T-helper 2 cell treated with Interferon-gamma antibody and Interleukin-4, amounts not matched to agents 5 μg/mL and 100 μg/mL, for 36 hours (primary cell): ENCODE results near the gene PSTPIP2.
A peak's percentile ranks its signal among the peaks of the same experiment; 100 is the strongest.
"Not testable (repeated sequence)": the region's sequence is repeated elsewhere in the genome, so short reads cannot be mapped to it uniquely, and the experiment has no call there.

ENCODE experiments used
- DNase-seq: peaks from one replicate; pipeline ENCODE4 v3.0.0; 2021; ENCODE audit warnings: low spot score
- H3K27ac Mint-ChIP-seq: one replicate; pipeline ENCODE4 v1.8.0; 2021; ENCODE audit warnings: mild to moderate bottlenecking, mixed read lengths
- H3K27me3 Mint-ChIP-seq: one replicate; pipeline ENCODE4 v1.8.0; 2021; ENCODE audit warnings: low read depth, mixed read lengths
- H3K36me3 Mint-ChIP-seq: one replicate; pipeline ENCODE4 v1.8.0; 2021; ENCODE audit warnings: low read depth, mixed read lengths
- H3K4me1 Mint-ChIP-seq: one replicate; pipeline ENCODE4 v1.8.0; 2021; ENCODE audit warnings: low read depth, mixed read lengths
- H3K4me3 Mint-ChIP-seq: one replicate; pipeline ENCODE4 v1.8.0; 2022; ENCODE audit warnings: mild to moderate bottlenecking, moderate library complexity, mixed read lengths
- H3K9me3 Mint-ChIP-seq: one replicate; pipeline ENCODE4 v1.8.0; 2021; ENCODE audit warnings: mixed read lengths

The PSTPIP2 gene

GRCh38 chr18:46060359-46060841, 11.7 kb downstream of the PSTPIP2 start:
- H3K27ac Mint-ChIP-seq, result no peak overlapping the region
- peaks cover 33% of the 10 kb centered on the region for H3K4me1 Mint-ChIP-seq
- H3K27me3 Mint-ChIP-seq, result no peaks in the 10 kb centered on the region
- H3K4me3 Mint-ChIP-seq, result no peak overlapping the region
- no peak for DNase-seq
- H3K36me3 Mint-ChIP-seq, result no peaks in the 10 kb centered on the region
- no peaks in the 10 kb centered on the region for H3K9me3 Mint-ChIP-seq

GRCh38 chr18:46055838-46056230, 16.2 kb downstream of the PSTPIP2 start:
- Mint-ChIP-seq H3K27ac (peak overlapping the region; percentile 84), H3K27me3 (no peaks in the 10 kb centered on the region), H3K36me3 (no peaks in the 10 kb centered on the region), H3K4me1 (peaks cover 52% of the 10 kb centered on the region), H3K4me3 (peak overlapping the region; percentile 76), H3K9me3 (no peaks in the 10 kb centered on the region)
- no peak for DNase-seq

- no peaks in the 10 kb centered on the region for H3K27me3 Mint-ChIP-seq
- H3K36me3 Mint-ChIP-seq, result no peaks in the 10 kb centered on the region
- H3K4me1 Mint-ChIP-seq, result peaks cover 46% of the 10 kb centered on the region
- peak overlapping the region; percentile 76 for H3K4me3 Mint-ChIP-seq
- no peak for DNase-seq
- H3K27ac Mint-ChIP-seq, result peak overlapping the region; percentile 84
- no peaks in the 10 kb centered on the region for H3K9me3 Mint-ChIP-seq
Measured at GRCh38 chr18:46054956-46055837, 16.9 kb downstream of the PSTPIP2 start.

DNA sequence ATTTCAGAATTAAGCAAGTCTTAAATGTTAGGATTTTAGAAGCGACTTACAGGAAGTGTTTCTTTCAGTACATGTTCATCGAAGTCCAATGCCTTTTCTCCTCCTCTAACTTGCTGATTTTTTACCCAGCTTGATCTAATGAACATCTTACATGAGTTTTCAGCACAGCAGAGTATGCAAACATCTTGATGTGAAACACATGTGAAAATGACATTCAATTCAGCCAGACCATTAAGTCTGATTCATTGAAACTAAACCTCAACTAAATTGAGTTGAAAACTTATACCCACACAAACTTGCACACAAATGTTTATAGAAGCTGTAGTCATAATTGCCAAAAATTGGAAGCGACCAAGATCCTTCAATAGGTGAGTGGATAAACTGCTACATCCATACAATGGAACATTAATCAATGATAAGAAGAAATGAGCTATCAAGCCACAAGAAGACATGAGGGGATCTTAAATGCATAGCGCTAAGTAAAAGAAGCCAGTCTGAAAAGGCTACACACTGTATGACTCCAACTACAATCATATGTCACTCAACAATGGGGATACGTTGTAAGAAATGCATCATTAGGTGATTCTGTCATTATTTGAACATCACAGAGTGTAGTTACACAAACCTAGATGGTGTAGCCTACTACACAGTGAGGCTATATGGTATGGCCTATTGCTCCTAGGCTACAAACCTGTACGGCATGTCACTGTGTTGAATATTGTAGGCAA, 18.5 kb downstream of the PSTPIP2 start:
- Mint-ChIP-seq H3K27ac (no peak overlapping the region), H3K27me3 (no peaks in the 10 kb centered on the region), H3K4me1 (peaks cover 45% of the 10 kb centered on the region), H3K36me3 (no peaks in the 10 kb centered on the region), H3K9me3 (no peaks in the 10 kb centered on the region), H3K4me3 (no peak overlapping the region)
- DNase-seq, result no peak

- Mint-ChIP-seq H3K4me1 (peaks cover 43% of the 10 kb centered on the region), H3K4me3 (peak overlapping the region; percentile 14), H3K36me3 (no peaks in the 10 kb centered on the region), H3K27ac (no peak overlapping the region), H3K9me3 (no peaks in the 10 kb centered on the region), H3K27me3 (no peaks in the 10 kb centered on the region)
- DNase-seq, result no peak
Measured at GRCh38 chr18:46051731-46052461, 20.2 kb downstream of the PSTPIP2 start.

DNA sequence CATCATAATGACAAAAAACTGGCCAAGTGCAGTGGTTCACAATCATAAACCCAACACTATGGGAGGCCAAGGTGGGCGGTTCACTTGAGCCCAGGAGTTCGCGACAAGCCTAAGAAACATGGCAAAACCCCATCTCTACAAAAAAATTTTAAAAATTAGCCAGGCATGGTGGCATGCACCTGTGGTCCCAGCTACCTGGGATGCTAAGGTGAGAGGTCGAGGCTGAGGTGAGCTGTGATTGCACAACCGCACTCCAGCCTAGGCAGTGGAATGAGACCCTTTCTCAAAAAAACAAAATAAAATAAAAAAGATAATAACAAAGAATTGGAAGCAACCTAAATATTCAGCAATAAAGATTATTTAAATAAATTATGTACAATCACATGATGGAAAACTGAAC, 21.8 kb downstream of the PSTPIP2 start:
- DNase-seq, result no peak
- Mint-ChIP-seq H3K4me1 (peaks cover 36% of the 10 kb centered on the region), H3K36me3 (peaks cover under 1% of the 10 kb centered on the region), H3K27me3 (no peaks in the 10 kb centered on the region), H3K4me3 (no peak overlapping the region), H3K9me3 (no peaks in the 10 kb centered on the region), H3K27ac (no peak overlapping the region)

DNA sequence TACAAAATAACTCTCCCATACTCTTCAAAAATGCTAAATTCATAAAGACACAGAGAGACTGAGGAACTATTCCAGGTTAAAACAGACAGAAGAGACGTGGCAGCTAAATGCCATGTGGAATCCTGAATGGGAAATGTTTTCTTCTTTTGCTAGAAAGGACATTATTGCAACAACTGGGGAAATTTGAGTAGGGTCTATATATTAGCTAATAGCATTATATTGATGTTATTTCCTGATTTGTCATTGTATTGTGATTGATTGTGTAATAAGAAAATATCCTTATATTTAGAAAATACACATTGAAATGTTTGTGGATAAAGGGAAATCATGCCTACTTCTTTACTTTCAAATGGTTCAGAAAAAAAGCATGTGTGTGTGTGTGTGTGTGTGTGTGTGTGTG, 23.4 kb downstream of the PSTPIP2 start:
- no peaks in the 10 kb centered on the region for H3K9me3 Mint-ChIP-seq
- no peak overlapping the region for H3K4me3 Mint-ChIP-seq
- H3K27ac Mint-ChIP-seq, result no peak overlapping the region
- no peak for DNase-seq
- H3K27me3 Mint-ChIP-seq, result no peaks in the 10 kb centered on the region
- peaks cover 3% of the 10 kb centered on the region for H3K36me3 Mint-ChIP-seq
- H3K4me1 Mint-ChIP-seq, result peaks cover 27% of the 10 kb centered on the region

- not testable (repeated sequence) for H3K27me3 Mint-ChIP-seq, H3K9me3 Mint-ChIP-seq, H3K36me3 Mint-ChIP-seq, H3K4me3 Mint-ChIP-seq, DNase-seq, H3K27ac Mint-ChIP-seq
- peaks cover 25% of the 10 kb centered on the region for H3K4me1 Mint-ChIP-seq
Measured at GRCh38 chr18:46047369-46047768, 24.7 kb downstream of the PSTPIP2 start.

GRCh38 chr18:46046688-46047087, 25.4 kb downstream of the PSTPIP2 start:
- H3K27ac Mint-ChIP-seq, result no peak overlapping the region

DNA sequence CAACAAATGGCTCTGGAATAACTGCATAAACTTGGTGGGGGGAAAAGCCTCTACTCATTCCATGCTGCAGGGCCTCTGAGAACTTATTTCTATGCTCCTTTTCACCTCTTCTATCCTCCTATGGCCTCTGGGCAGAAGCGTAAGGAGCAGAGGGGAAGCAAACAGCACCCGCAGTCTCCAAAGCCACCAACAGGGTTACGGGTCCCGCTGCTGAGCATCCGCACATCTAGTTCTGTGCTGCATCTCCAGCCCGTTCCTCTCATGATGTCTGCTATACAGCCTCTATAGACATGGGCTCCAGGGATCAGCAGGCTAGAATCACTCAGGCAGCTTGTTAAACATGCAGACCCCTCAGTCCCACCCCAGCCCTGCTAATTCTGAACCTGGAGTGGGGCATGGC, 25.9 kb downstream of the PSTPIP2 start:
- peaks cover 12% of the 10 kb centered on the region for H3K36me3 Mint-ChIP-seq
- peaks cover 27% of the 10 kb centered on the region for H3K4me1 Mint-ChIP-seq
- H3K27ac Mint-ChIP-seq, result no peak overlapping the region
- H3K4me3 Mint-ChIP-seq, result no peak overlapping the region
- H3K9me3 Mint-ChIP-seq, result no peaks in the 10 kb centered on the region
- H3K27me3 Mint-ChIP-seq, result no peaks in the 10 kb centered on the region
- no peak for DNase-seq

More at GRCh38 chr18:46046688-46047087, 25.4 kb downstream of the PSTPIP2 start:
- no peaks in the 10 kb centered on the region for H3K9me3 Mint-ChIP-seq
- DNase-seq, result no peak
- no peaks in the 10 kb centered on the region for H3K27me3 Mint-ChIP-seq
- H3K4me1 Mint-ChIP-seq, result peaks cover 27% of the 10 kb centered on the region
- no peak overlapping the region for H3K4me3 Mint-ChIP-seq
- peaks cover 12% of the 10 kb centered on the region for H3K36me3 Mint-ChIP-seq

- Mint-ChIP-seq H3K9me3 (no peaks in the 10 kb centered on the region), H3K27ac (peak overlapping the region; percentile 33), H3K4me3 (peak overlapping the region; percentile 54), H3K4me1 (peaks cover 43% of the 10 kb centered on the region), H3K36me3 (peaks cover 30% of the 10 kb centered on the region), H3K27me3 (no peaks in the 10 kb centered on the region)
- DNase-seq, result peak; percentile 49
Measured at GRCh38 chr18:46042571-46043123, 29.4 kb downstream of the PSTPIP2 start.

GRCh38 chr18:46040747-46041104, 31.3 kb downstream of the PSTPIP2 start:
- H3K36me3 Mint-ChIP-seq, result peaks cover 33% of the 10 kb centered on the region
- H3K4me3 Mint-ChIP-seq, result peak overlapping the region; percentile 64
- H3K27ac Mint-ChIP-seq, result peak overlapping the region; percentile 72
- no peak for DNase-seq
- peaks cover 41% of the 10 kb centered on the region for H3K4me1 Mint-ChIP-seq
- H3K27me3 Mint-ChIP-seq, result no peaks in the 10 kb centered on the region
- no peaks in the 10 kb centered on the region for H3K9me3 Mint-ChIP-seq

DNA sequence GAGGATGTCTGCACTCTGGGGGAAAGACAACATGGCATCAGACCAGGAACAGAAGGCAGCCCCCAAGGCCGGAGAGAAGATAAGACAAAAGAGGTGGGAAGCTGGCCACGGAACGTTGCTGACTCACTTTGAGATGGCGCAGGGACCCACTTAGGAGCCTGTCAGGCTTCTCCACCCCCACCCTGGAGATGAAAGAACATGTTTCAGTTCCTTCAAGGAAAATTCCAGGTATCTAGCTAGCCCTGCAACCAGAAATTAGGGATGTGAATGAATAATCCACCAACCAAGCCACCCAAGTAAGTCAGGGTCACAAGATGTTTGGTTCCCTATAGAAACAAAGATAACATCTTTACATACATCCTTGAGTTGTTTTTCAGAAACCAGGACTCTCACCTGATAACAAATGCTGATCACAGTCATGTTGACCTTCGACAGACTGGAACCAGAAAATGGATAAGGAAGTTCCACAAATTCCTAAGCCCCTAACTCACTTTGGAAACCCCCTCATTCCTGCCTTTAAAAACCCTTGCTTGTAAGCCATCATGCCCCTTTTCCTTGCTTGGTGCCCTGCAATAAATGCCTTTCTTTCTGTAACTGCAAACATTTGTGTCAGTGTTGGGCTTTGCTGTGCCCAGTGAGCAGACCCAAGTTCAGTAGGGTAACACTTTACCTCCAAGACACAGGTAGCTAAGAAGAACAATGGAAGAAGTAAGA, 31.9 kb downstream of the PSTPIP2 start:
- no peak for DNase-seq
- no peaks in the 10 kb centered on the region for H3K27me3 Mint-ChIP-seq
- H3K9me3 Mint-ChIP-seq, result no peaks in the 10 kb centered on the region
- H3K36me3 Mint-ChIP-seq, result peaks cover 36% of the 10 kb centered on the region
- H3K4me3 Mint-ChIP-seq, result peak overlapping the region; percentile 64
- peak overlapping the region; percentile 72 for H3K27ac Mint-ChIP-seq
- peaks cover 41% of the 10 kb centered on the region for H3K4me1 Mint-ChIP-seq
